ENCODE data around the gene TENT4B. TPM values are rescaled to one million over a fixed set of nuclear protein-coding genes. Genes with fewer than 3 reads are reported as not detected.

The TENT4B gene
- total and polyA plus RNA-seq, 2 donors = 7.8 to 8.1 TPM

DNA sequence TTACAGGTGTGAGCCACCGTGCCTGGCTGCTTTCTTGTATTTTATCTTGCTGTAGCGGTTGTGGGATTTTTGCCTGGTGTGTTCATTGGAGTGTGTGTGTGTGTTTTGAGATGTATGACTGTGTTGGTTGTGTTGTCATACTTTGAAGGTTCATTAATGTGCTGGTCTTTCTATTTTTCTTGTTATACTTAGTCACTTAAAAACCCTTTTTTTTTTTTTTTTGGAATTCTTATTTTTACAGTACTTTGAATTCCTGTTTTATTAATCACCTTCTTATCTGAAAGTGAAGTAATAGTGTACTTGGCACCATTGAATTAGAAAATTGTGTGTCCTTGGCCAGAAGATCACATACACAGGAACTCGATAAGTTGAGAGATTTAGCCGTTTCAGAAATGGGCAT, 30.2 kb downstream of the TENT4B start:
- H3K4me1 ChIP-seq (ENCODE audit: control insufficient read depth in 2 of 2, insufficient read depth in 2 of 2, low read length in 2 of 2) = no peaks in the 10 kb centered on the region
- 88% methylated on average over 4 of the region's 4 CpGs for WGBS
- no peak overlapping the region for H3K27ac ChIP-seq (ENCODE audit: low read depth in 1 of 2, low read length in 1 of 2)
- H3K4me3 ChIP-seq (ENCODE audit: low read length in 2 of 2) = no peak overlapping the region
- H3K36me3 ChIP-seq (ENCODE audit: control insufficient read depth in 2 of 2, insufficient read depth in 2 of 2, low read length in 1 of 2) = no peaks in the 10 kb centered on the region
- no peak for DNase-seq (ENCODE audit: low read depth in 6 of 9, low spot score in 9 of 9)
- no peaks in the 10 kb centered on the region for H3K9me3 ChIP-seq (ENCODE audit: control insufficient read depth in 2 of 2, insufficient read depth in 1 of 2, low read length in 1 of 2)
- H3K27me3 ChIP-seq (ENCODE audit: control insufficient read depth in 2 of 2, insufficient read depth in 1 of 2, low read length in 1 of 2) = no peaks in the 10 kb centered on the region

DNA sequence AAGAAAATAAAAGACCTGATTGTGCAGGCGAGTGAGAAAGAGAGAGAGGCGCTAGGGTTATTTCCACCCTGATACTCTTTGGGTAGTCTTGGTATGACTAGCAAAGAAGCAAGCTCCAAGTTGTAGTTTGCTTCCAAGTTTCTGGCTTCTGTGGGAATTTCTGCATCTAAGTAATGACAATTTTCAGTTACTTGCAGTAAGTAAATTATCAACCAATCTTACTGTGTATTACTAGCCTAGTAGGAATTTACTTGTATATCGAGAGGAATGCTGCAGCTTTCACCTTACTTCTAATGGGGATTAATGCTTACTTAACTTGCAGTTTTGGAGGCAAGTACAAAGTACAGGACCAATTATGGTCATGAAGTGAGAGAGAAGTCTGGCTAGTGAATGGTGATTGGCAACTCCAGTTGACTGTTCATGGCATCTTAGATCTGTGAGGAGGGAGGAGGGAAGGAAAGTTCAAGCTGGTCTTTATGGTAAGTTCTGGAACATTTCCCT, 31.9 kb downstream of the TENT4B start:
- Histone ChIP-seq H3K27ac (ENCODE audit: low read depth in 1 of 2, low read length in 1 of 2) (no peak overlapping the region), H3K9me3 (ENCODE audit: control insufficient read depth in 2 of 2, insufficient read depth in 1 of 2, low read length in 1 of 2) (no peaks in the 10 kb centered on the region), H3K4me1 (ENCODE audit: control insufficient read depth in 2 of 2, insufficient read depth in 2 of 2, low read length in 2 of 2) (no peaks in the 10 kb centered on the region), H3K4me3 (ENCODE audit: low read length in 2 of 2) (no peak overlapping the region), H3K36me3 (ENCODE audit: control insufficient read depth in 2 of 2, insufficient read depth in 2 of 2, low read length in 1 of 2) (no peaks in the 10 kb centered on the region), H3K27me3 (ENCODE audit: control insufficient read depth in 2 of 2, insufficient read depth in 1 of 2, low read length in 1 of 2) (no peaks in the 10 kb centered on the region)
- 95% methylated on average over 3 of the region's 3 CpGs for WGBS
- DNase-seq (ENCODE audit: low read depth in 6 of 9, low spot score in 9 of 9) = no peak

DNA sequence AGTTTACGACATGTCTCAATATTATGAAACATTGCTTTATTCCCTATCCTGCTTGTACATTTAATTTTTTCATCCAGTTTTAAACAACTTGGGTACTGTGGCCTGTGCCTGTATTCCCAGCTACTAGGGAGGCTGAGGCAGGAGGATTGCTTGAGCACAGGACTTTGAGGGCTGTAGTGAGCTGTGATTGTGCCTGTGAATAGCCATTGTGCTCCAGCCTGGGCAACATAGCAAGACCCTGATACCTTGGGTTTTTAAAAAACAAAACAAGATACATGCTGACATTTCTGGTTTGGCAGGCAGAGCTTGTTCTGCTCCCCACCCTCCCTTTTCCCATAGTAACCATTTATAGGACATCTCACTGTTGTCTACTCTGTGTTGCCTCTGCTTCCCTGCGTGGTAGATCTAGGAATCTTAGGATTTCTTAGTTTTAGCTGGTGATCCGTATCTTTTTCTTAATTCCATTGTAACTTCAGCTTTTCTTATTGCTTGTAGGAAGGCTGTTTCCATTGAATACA, 35.6 kb downstream of the TENT4B start:
- 97% methylated on average over 3 of the region's 3 CpGs for WGBS
- Histone ChIP-seq H3K4me3 (ENCODE audit: low read length in 2 of 2) (no peak overlapping the region), H3K27me3 (ENCODE audit: control insufficient read depth in 2 of 2, insufficient read depth in 1 of 2, low read length in 1 of 2) (no peaks in the 10 kb centered on the region), H3K9me3 (ENCODE audit: control insufficient read depth in 2 of 2, insufficient read depth in 1 of 2, low read length in 1 of 2) (no peaks in the 10 kb centered on the region), H3K27ac (ENCODE audit: low read depth in 1 of 2, low read length in 1 of 2) (no peak overlapping the region), H3K4me1 (ENCODE audit: control insufficient read depth in 2 of 2, insufficient read depth in 2 of 2, low read length in 2 of 2) (no peaks in the 10 kb centered on the region), H3K36me3 (ENCODE audit: control insufficient read depth in 2 of 2, insufficient read depth in 2 of 2, low read length in 1 of 2) (no peaks in the 10 kb centered on the region)
- DNase-seq (ENCODE audit: low read depth in 6 of 9, low spot score in 9 of 9) = no peak

DNA sequence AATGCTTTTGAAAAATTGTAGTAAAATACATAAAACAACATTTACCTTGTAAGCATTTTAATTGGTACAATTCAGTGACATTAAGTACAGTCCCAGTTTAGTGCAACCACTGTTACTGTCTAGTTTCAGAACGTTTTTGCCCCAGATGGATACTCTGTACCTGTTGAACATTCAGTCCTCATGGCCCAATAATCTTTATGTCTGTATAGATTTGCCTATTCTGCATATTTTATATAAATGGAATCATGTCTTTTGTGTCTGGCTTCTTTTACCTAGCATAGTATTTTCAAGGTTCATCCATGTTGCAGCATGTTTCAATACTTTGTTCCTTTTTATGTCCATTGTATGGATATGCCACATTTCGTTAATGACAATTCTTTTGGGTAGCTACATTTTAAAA, 37.2 kb downstream of the TENT4B start:
- Histone ChIP-seq H3K27me3 (ENCODE audit: control insufficient read depth in 2 of 2, insufficient read depth in 1 of 2, low read length in 1 of 2) (no peaks in the 10 kb centered on the region), H3K9me3 (ENCODE audit: control insufficient read depth in 2 of 2, insufficient read depth in 1 of 2, low read length in 1 of 2) (no peaks in the 10 kb centered on the region), H3K27ac (ENCODE audit: low read depth in 1 of 2, low read length in 1 of 2) (no peak overlapping the region), H3K36me3 (ENCODE audit: control insufficient read depth in 2 of 2, insufficient read depth in 2 of 2, low read length in 1 of 2) (no peaks in the 10 kb centered on the region), H3K4me3 (ENCODE audit: low read length in 2 of 2) (no peak overlapping the region), H3K4me1 (ENCODE audit: control insufficient read depth in 2 of 2, insufficient read depth in 2 of 2, low read length in 2 of 2) (no peaks in the 10 kb centered on the region)
- WGBS = 96% methylated on average over 2 of the region's 2 CpGs
- no peak for DNase-seq (ENCODE audit: low read depth in 6 of 9, low spot score in 9 of 9)

DNA sequence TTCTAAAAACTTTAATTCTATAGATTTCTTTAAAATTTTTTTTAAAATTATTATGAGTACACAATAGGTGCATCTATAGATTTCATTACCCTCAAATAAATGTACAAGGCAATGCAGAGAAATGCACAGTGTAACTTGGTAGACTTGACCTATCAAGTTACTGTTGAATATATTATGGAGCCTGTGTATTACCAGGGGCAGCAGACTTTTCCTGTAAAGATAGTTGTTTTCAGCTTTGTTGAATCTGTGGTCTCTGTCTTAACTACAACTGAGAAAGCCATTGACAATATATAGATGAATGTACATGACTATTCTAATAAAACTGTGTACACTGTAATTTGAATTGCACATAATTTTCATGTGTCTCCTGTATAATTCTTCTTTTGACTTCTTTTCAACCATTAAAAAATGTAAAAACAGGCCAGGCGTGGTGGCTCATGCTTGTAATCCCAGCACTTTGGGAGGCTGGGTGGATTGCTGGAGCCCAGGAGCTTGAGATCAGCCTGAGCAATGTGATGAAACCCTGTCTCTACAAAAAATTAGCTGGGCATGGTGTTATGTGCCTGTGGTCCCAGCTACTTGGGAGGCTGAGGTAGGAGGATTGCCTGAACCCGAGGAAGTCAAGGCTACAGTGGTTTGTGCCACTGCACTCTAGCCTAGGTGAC, 39.4 kb downstream of the TENT4B start:
- Histone ChIP-seq H3K36me3 (ENCODE audit: control insufficient read depth in 2 of 2, insufficient read depth in 2 of 2, low read length in 1 of 2) (no peaks in the 10 kb centered on the region), H3K27me3 (ENCODE audit: control insufficient read depth in 2 of 2, insufficient read depth in 1 of 2, low read length in 1 of 2) (no peaks in the 10 kb centered on the region), H3K9me3 (ENCODE audit: control insufficient read depth in 2 of 2, insufficient read depth in 1 of 2, low read length in 1 of 2) (no peaks in the 10 kb centered on the region), H3K4me1 (ENCODE audit: control insufficient read depth in 2 of 2, insufficient read depth in 2 of 2, low read length in 2 of 2) (peaks cover 6% of the 10 kb centered on the region in 2 donors), H3K4me3 (ENCODE audit: low read length in 2 of 2) (no peak overlapping the region), H3K27ac (ENCODE audit: low read depth in 1 of 2, low read length in 1 of 2) (no peak overlapping the region)
- DNase-seq (ENCODE audit: low read depth in 6 of 9, low spot score in 9 of 9) = no peak
- WGBS = 98% methylated on average over 2 of the region's 2 CpGs

DNA sequence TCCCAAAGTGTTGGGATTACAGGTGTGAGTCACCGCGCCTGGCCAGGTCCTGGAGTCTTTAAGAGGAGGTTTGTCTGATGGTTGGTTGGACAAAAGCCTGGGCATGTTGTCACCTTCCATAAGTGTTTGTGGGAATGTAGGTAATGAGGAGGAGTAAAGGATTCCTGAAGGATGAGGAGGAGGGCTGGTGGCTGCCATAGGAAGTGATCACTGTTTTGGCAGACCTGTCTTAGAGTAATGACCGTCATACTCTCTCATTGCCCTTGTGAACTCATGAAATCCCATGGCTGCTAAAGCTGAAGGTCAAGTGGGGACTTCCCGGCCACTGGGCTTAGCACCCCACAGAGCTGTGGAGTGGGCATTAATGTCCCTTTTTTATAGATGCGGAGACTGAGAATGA, 40.5 kb downstream of the TENT4B start:
- H3K4me3 ChIP-seq (ENCODE audit: low read length in 2 of 2) = no peak overlapping the region
- H3K36me3 ChIP-seq (ENCODE audit: control insufficient read depth in 2 of 2, insufficient read depth in 2 of 2, low read length in 1 of 2) = no peaks in the 10 kb centered on the region
- no peak overlapping the region for H3K27ac ChIP-seq (ENCODE audit: low read depth in 1 of 2, low read length in 1 of 2)
- H3K9me3 ChIP-seq (ENCODE audit: control insufficient read depth in 2 of 2, insufficient read depth in 1 of 2, low read length in 1 of 2) = no peaks in the 10 kb centered on the region
- 99% methylated on average over 5 of the region's 5 CpGs for WGBS
- H3K4me1 ChIP-seq (ENCODE audit: control insufficient read depth in 2 of 2, insufficient read depth in 2 of 2, low read length in 2 of 2) = peaks cover 6% of the 10 kb centered on the region in 2 donors
- no peak for DNase-seq (ENCODE audit: low read depth in 6 of 9, low spot score in 9 of 9)
- no peaks in the 10 kb centered on the region for H3K27me3 ChIP-seq (ENCODE audit: control insufficient read depth in 2 of 2, insufficient read depth in 1 of 2, low read length in 1 of 2)

DNA sequence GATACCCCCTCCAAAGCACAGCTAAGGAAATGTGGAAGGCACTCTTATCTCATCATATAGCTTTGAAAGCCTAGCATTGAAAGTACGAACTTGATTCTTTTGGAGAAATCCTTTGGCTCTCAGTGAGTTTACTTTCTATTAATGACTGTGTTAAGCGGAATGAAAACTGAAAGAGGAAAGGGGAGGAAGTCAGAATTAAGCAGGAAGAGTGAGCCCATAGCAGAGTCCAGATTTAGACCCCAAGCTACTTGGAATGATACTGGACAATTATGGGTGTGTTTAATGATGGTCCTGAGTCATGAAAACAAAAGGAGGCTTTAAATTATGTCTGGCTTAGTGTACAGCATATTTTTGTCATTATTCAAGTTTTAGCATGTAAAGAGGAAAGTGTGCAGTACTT, 42.2 kb downstream of the TENT4B start:
- H3K4me1 ChIP-seq (ENCODE audit: control insufficient read depth in 2 of 2, insufficient read depth in 2 of 2, low read length in 2 of 2) = peaks cover 6% of the 10 kb centered on the region in 2 donors
- DNase-seq (ENCODE audit: low read depth in 6 of 9, low spot score in 9 of 9) = peak in 1 of 9 donors; percentile 10
- H3K27ac ChIP-seq (ENCODE audit: low read depth in 1 of 2, low read length in 1 of 2) = no peak overlapping the region
- H3K9me3 ChIP-seq (ENCODE audit: control insufficient read depth in 2 of 2, insufficient read depth in 1 of 2, low read length in 1 of 2) = no peaks in the 10 kb centered on the region
- H3K36me3 ChIP-seq (ENCODE audit: control insufficient read depth in 2 of 2, insufficient read depth in 2 of 2, low read length in 1 of 2) = no peaks in the 10 kb centered on the region
- no peak overlapping the region for H3K4me3 ChIP-seq (ENCODE audit: low read length in 2 of 2)
- WGBS = 73% methylated on average over 2 of the region's 2 CpGs
- H3K27me3 ChIP-seq (ENCODE audit: control insufficient read depth in 2 of 2, insufficient read depth in 1 of 2, low read length in 1 of 2) = no peaks in the 10 kb centered on the region

DNA sequence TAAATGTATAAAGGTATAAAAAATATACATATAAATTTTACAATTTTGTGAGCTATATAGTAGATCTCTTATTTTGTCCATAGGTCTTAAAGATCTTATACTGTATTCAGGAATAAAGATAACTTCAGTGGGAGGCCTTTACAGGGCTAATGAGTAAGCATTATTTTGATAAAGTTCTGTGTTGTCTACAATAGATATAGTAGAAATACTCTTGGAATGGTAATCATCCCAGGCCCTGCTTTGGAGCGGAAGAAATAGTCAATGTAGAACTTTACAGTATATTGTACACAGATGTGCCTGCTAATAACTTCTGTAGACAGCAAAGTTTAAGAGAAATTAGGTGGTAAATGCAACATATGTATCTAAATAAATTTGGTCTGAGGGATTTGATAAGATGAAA, 42.6 kb downstream of the TENT4B start:
- peaks cover 6% of the 10 kb centered on the region in 2 donors for H3K4me1 ChIP-seq (ENCODE audit: control insufficient read depth in 2 of 2, insufficient read depth in 2 of 2, low read length in 2 of 2)
- H3K27ac ChIP-seq (ENCODE audit: low read depth in 1 of 2, low read length in 1 of 2) = no peak overlapping the region
- no peaks in the 10 kb centered on the region for H3K36me3 ChIP-seq (ENCODE audit: control insufficient read depth in 2 of 2, insufficient read depth in 2 of 2, low read length in 1 of 2)
- H3K27me3 ChIP-seq (ENCODE audit: control insufficient read depth in 2 of 2, insufficient read depth in 1 of 2, low read length in 1 of 2) = no peaks in the 10 kb centered on the region
- H3K9me3 ChIP-seq (ENCODE audit: control insufficient read depth in 2 of 2, insufficient read depth in 1 of 2, low read length in 1 of 2) = no peaks in the 10 kb centered on the region
- WGBS = 99% methylated on average over 1 of the region's 1 CpG
- no peak for DNase-seq (ENCODE audit: low read depth in 6 of 9, low spot score in 9 of 9)
- no peak overlapping the region for H3K4me3 ChIP-seq (ENCODE audit: low read length in 2 of 2)

DNA sequence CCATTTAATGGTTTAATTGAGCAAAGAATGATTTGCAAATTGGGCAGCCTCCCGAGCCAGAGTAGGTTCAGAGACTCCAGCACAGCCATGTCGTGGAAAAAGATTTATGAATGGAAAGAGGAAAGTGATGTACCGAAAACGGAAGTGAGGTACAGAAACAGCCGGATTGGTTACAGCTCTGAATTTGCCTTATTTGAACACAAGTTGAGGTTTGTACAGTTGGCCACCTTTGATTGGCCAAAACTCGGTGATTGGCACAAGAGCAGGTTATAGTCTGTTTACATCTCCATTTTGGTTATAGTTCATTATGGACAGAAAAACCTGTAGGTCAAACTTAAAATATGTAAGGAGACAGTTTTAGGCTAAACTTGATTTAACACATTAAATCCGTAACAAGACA, 44.5 kb downstream of the TENT4B start:
- peaks cover 6% of the 10 kb centered on the region in 2 donors for H3K4me1 ChIP-seq (ENCODE audit: control insufficient read depth in 2 of 2, insufficient read depth in 2 of 2, low read length in 2 of 2)
- WGBS = 96% methylated on average over 7 of the region's 7 CpGs
- H3K9me3 ChIP-seq (ENCODE audit: control insufficient read depth in 2 of 2, insufficient read depth in 1 of 2, low read length in 1 of 2) = no peaks in the 10 kb centered on the region
- no peak overlapping the region for H3K4me3 ChIP-seq (ENCODE audit: low read length in 2 of 2)
- no peaks in the 10 kb centered on the region for H3K36me3 ChIP-seq (ENCODE audit: control insufficient read depth in 2 of 2, insufficient read depth in 2 of 2, low read length in 1 of 2)
- H3K27ac ChIP-seq (ENCODE audit: low read depth in 1 of 2, low read length in 1 of 2) = no peak overlapping the region
- no peak for DNase-seq (ENCODE audit: low read depth in 6 of 9, low spot score in 9 of 9)
- H3K27me3 ChIP-seq (ENCODE audit: control insufficient read depth in 2 of 2, insufficient read depth in 1 of 2, low read length in 1 of 2) = no peaks in the 10 kb centered on the region
